ENCODE data around the gene PRKD1. TPM values are rescaled to one million over a fixed set of nuclear protein-coding genes. Genes with fewer than 3 reads are reported as not detected.
"Not testable (repeated sequence)": the region's sequence is repeated elsewhere in the genome, so short reads cannot be mapped to it uniquely, and the experiment has no call there.

Gene PRKD1
- total RNA-seq, 3 donors from 2014 or later: 0.93 to 10.2 (median 3.1) TPM

DNA sequence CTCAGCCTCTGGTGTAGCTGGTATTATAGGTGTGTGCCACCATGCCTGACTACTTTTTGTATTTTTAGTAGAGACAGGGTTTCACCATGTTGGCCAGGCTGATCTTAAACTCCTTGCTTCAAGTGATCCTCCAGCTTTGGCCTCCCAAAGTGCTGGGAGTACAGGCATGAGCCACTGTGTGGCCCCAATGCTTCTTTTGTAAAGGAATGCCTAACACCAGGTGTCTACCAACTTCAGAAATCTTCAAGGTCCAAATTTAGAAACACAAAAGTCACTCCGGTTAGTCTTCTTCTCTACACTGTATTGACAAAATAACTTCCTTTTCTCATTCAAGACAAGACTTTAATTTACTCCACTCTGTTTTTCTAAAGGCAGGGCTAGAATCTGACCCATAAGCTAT, 188.7 kb downstream of the PRKD1 start:
- DNase-seq (no peak), ATAC-seq (no peak)
- no peak overlapping the region for H3K4me3 ChIP-seq
- intact Hi-C loops (cut with DNase I, micrococcal nuclease): no loop called here
- no peaks in the 10 kb centered on the region for H3K9me3 ChIP-seq
- H3K4me1 ChIP-seq (ENCODE audit: low read depth): no peaks in the 10 kb centered on the region
- H3K36me3 ChIP-seq (ENCODE audit: low read depth): no peaks in the 10 kb centered on the region
- no peak for TF ChIP-seq CTCF (IDR thresholded peaks at IDR 0.05)

- intact Hi-C loops (cut with DNase I, micrococcal nuclease): no loop called here
- H3K36me3 ChIP-seq (ENCODE audit: low read depth): no peaks in the 10 kb centered on the region
- ATAC-seq (no peak), DNase-seq (no peak)
- no peak overlapping the region for H3K4me3 ChIP-seq
- no peak for TF ChIP-seq CTCF (IDR thresholded peaks at IDR 0.05)
- H3K4me1 ChIP-seq (ENCODE audit: low read depth): no peaks in the 10 kb centered on the region
- H3K9me3 ChIP-seq: no peaks in the 10 kb centered on the region
These were observed 189.6 kb downstream of the PRKD1 start for GRCh38 chr14:29738056-29738455.

GRCh38 chr14:29735459-29735858, 192.2 kb downstream of the PRKD1 start:
- no peak for DNase-seq
- intact Hi-C loops (cut with DNase I, micrococcal nuclease): no loop called here
- ATAC-seq: no peak
- Histone ChIP-seq H3K4me3 (no peak overlapping the region), H3K4me1 (ENCODE audit: low read depth) (no peaks in the 10 kb centered on the region), H3K36me3 (ENCODE audit: low read depth) (no peaks in the 10 kb centered on the region), H3K9me3 (no peaks in the 10 kb centered on the region)
- no peak for TF ChIP-seq CTCF (IDR thresholded peaks at IDR 0.05)

- ATAC-seq: no peak
- H3K9me3 ChIP-seq: no peaks in the 10 kb centered on the region
- DNase-seq: no peak
- H3K4me3 ChIP-seq: no peak overlapping the region
- no peak for TF ChIP-seq CTCF (IDR thresholded peaks at IDR 0.05)
- no peaks in the 10 kb centered on the region for H3K36me3 ChIP-seq (ENCODE audit: low read depth)
- H3K4me1 ChIP-seq (ENCODE audit: low read depth): no peaks in the 10 kb centered on the region
- intact Hi-C loops (cut with DNase I, micrococcal nuclease): no loop called here
These were observed 192.9 kb downstream of the PRKD1 start for GRCh38 chr14:29734732-29735131.

- DNase-seq; H3K4me1 ChIP-seq (ENCODE audit: low read depth); H3K4me3 ChIP-seq; H3K36me3 ChIP-seq (ENCODE audit: low read depth); H3K9me3 ChIP-seq; intact Hi-C loops (cut with DNase I, micrococcal nuclease); ATAC-seq: not testable (repeated sequence)
These were observed 200.9 kb downstream of the PRKD1 start for GRCh38 chr14:29726560-29727331.

DNA sequence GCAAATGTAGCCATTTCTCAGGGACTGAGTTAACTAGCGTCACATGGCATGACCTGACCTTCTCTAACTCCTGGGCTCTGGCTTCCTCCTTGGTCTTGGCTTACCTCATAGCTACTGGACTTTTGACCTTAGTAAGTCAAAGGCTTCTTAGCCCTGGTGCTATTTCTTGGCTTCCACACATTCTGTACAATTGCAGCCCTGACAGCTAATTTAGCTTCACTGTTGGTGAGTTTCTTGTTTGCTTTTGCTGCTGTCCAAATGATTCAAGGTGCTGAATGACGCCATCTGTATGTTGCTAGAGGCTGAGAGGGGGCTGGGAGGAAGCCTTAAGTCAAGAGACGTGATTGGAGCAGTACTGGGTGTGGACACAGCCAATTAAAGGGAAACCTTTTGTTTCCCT, 202.7 kb downstream of the PRKD1 start:
- H3K36me3 ChIP-seq (ENCODE audit: low read depth): no peaks in the 10 kb centered on the region
- H3K4me1 ChIP-seq (ENCODE audit: low read depth): no peaks in the 10 kb centered on the region
- DNase-seq: no peak
- TF ChIP-seq CTCF (IDR thresholded peaks at IDR 0.05): no peak
- no peak overlapping the region for H3K4me3 ChIP-seq
- peak; percentile 38 for ATAC-seq
- H3K9me3 ChIP-seq: no peaks in the 10 kb centered on the region
- intact Hi-C loops (cut with DNase I, micrococcal nuclease): no loop called here
